VCaP (cell line): Measurements from ENCODE around the gene ALPL.
A peak's percentile ranks its signal among the peaks of the same experiment; 100 is the strongest.
"Not testable (repeated sequence)": the region's sequence is repeated elsewhere in the genome, so short reads cannot be mapped to it uniquely, and the experiment has no call there.

Experiments used
- H3K27ac ChIP-seq: fragments of 450-650 bp; 2 replicates; pipeline ENCODE4 v1.5.1; 2017
- TF ChIP-seq, protein P1 (sequence below): fragments of 450-650 bp; conservative IDR thresholded peaks from 2 replicates; pipeline ENCODE4 v1.5.1; 2017; ENCODE audit warnings: mild to moderate bottlenecking, moderate library complexity

Gene ALPL

DNA sequence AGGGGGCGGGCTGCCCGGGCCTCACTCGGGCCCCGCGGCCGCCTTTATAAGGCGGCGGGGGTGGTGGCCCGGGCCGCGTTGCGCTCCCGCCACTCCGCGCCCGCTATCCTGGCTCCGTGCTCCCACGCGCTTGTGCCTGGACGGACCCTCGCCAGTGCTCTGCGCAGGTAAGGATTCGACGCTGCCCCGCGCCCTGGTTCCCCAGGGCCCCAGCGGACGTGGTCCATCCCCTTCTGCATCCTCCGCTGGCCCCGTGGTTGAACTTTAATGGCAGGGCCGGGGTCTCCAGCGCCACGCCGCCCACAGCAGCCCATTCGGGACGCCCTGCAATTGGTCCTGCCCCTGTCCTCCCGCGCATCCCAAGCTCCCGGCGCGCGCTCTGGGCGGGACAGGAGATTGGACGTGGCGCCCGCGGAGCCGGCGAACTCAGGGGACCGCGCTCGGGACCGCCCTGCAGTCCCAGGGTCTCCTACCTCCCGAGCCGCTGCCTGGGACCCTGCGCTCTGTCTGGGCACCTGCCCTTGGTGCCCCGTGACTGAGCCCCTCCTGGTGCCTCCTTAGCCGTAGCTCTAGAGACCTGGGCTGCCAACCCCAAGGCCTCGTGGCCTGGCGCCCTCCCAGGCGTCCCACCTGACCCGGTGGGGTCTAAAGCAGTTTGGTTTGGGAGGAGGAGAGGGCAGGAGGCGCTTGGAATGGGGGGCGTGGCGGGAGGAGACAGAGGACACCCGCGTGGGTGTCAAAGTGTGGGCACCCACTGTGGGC, at the start of gene ALPL:
Gene ALPL (plus strand): TSS at position 73 of the 762 bp plus-strand sequence. CDS start 44,659 bp downstream, outside the sequence.
- TF ChIP-seq, protein P1, sequence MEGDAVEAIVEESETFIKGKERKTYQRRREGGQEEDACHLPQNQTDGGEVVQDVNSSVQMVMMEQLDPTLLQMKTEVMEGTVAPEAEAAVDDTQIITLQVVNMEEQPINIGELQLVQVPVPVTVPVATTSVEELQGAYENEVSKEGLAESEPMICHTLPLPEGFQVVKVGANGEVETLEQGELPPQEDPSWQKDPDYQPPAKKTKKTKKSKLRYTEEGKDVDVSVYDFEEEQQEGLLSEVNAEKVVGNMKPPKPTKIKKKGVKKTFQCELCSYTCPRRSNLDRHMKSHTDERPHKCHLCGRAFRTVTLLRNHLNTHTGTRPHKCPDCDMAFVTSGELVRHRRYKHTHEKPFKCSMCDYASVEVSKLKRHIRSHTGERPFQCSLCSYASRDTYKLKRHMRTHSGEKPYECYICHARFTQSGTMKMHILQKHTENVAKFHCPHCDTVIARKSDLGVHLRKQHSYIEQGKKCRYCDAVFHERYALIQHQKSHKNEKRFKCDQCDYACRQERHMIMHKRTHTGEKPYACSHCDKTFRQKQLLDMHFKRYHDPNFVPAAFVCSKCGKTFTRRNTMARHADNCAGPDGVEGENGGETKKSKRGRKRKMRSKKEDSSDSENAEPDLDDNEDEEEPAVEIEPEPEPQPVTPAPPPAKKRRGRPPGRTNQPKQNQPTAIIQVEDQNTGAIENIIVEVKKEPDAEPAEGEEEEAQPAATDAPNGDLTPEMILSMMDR = peak; percentile 43; the same call in 1 of the 2 replicates
- H3K27ac ChIP-seq = no peak within 1 kb of the TSS

DNA sequence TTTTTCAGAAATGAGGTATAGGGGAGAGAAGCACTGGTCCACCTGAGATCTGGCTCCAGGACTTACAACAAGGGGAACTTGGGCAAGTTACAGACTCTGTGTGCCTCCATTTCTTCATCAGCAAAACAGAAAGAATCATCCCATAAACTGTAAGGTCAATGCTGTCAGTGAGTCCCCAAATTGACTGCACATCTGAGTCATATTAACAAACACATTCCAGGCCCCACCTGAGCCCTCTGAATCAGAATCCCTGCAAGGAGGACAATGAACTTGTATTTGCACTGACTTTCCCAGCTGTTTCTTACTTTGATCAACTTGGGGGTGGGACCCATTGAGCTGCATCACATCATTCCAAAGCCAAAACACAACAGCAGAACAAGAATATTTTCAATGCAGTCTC, 44.1 kb upstream of the ALPL start:
- H3K27ac ChIP-seq = not testable (repeated sequence)

DNA sequence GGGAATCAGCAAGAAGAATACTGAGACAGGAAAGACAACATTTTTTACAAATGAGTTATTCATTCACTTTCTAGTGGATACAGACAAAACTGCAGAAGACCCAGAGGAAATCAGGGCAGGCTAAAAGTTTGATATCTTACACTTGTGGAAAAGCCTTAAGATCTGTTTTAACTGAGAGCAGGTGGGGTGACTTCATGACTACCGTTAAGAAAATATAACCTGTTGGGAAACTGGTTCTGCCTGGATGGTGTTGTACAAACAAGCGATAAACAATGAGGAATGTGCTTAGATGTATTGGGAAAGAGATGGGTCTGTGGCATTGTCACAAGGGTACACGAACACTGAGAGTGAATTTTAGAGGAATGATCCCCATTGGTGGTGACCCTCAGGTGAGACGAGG, 41.3 kb upstream of the ALPL start:
- not testable (repeated sequence) for H3K27ac ChIP-seq

DNA sequence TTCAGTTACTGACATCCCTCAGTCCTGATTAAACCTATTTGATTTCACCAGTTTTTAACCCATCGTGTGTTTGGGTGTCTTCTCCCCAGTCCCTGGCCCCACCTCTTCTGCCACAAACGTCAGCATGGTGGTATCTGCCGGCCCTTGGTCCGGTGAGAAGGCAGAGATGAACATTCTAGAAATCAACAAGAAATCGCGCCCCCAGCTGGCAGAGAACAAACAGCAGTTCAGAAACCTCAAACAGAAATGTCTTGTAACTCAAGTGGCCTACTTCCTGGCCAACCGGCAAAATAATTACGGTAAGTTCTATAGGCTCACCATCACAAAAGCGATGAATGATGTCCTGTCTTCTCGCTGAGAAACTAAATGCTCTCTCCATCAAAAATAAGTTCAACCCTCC, 40.6 kb upstream of the ALPL start:
- TF ChIP-seq, protein P1 = no peak
- H3K27ac ChIP-seq = no peak overlapping the region

DNA sequence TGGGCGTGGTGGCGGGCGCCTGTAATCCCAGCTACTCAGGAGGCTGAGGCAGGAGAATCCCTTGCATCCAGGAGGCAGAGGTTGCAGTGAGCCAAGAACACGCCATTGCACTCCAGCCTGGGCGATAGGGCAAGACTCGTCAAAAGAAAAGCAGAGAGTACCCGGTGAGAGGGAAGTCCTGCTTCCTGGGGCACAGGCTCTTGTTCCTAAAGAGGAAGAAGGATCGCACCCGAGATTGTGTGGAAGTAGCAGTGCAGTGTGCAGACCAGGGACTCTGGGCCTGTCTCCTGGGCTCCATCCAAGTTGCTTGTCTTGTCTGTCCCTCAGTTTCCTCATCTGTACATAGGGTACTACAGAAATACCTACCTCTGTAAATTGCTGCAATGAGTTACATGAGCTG, 39.6 kb upstream of the ALPL start:
- no peak overlapping the region for H3K27ac ChIP-seq
- TF ChIP-seq, protein P1 = no peak

DNA sequence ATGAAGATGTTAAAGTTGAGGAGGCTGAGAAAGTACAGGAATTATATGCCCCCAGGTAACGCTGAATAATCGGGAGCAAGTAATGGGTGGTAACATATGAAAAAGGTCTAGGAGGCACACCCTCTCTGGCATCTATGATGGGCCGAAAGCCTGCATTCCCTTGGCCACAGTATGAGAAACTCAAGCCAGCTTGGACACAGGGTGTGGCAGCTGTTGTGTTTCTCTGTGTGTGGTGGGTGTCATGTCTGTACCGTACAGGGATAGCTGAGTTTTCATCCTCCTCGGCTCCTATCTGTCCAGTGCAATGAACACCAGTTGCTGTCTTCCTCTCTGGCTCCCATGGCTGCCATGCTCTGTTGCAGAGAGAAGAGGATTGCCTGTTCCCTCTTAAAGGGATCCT, 36.4 kb upstream of the ALPL start:
- TF ChIP-seq, protein P1 = no peak

DNA sequence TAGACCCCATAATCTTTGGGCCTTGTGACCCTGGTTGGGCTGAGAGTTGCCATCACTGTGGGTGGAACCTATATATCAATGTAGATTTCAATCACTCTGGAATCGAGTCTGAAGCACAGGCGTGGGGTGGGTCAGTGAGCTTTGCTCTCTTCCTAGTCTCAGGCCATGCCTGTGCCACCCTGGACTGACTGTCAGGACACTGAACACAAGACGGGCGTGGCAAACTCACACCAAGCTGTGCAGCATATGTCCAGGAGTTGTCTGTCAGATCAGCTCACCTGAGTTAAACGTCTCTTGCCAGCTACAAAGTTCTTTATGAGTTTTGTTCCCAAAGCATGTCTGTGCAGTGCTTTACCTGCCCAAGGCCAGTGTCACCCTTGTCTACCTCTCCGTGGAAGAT, 30.9 kb upstream of the ALPL start:
- TF ChIP-seq, protein P1 = no peak
- no peak overlapping the region for H3K27ac ChIP-seq

More for the DNA sequence above, 36.4 kb upstream of the ALPL start:
- H3K27ac ChIP-seq = no peak overlapping the region

DNA sequence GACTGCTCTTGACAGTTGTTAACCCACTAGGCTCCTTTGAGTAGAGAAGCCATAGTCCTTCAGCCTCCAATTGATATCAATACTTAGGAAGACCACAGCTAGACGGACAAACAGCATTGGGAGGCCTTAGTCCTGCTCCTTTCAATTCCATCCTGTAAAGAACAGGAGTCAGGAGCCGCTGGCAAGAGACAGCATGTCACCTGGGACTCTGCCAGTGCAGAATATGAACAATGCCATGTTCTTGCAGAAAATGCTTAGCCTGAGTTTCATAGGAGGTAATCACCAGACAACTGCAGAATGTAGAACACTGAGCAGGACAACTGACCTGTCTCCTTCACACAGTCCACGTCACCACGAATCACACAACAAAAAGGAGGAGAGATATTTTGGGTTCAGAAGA, 25.3 kb upstream of the ALPL start:
- not testable (repeated sequence) for H3K27ac ChIP-seq

DNA sequence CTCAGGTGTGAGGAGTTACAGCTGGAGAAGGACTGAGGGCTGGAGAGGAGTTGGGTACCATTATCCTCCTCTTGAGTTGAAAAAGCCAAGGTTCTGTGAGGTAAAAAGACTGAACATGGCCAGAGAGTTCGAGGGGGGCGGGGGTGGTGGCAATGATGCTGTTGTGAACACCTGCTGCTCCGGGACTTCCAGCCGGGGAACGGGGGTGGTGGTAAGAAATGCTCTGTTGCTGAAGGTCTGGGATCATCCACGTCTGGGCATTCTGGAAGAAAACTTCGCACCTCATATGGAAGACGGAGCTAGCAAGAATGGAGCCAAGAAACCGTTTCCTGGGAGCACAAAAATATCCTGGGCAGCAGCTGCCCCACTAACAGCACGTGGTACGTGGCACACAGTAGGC, 20.1 kb upstream of the ALPL start:
- no peak overlapping the region for H3K27ac ChIP-seq
- TF ChIP-seq, protein P1 = no peak
